GM23338 (cell line): ENCODE results near the gene SLC2A8. TPM values are rescaled to one million over a fixed set of nuclear protein-coding genes. Genes with fewer than 3 reads are reported as not detected.

Experiments used
- ATAC-seq: fragments of 200-7000 bp; cut with Tn5 transposase; 3 replicates; pipeline ENCODE4 v1.9.1; 2020
- DNase-seq: peaks from one replicate; pipeline ENCODE4 v3.0.0-alpha.2; 2015; ENCODE audit warnings: low spot score
- H2AFZ ChIP-seq: fragments of 200-600 bp; sonication (generic); 2 replicates; pipeline ENCODE4 v1.8.0; 2016; ENCODE audit warnings: antibody characterized with exemption, mild to moderate bottlenecking, moderate library complexity
- H3F3A ChIP-seq: fragments of 200-600 bp; sonication (generic); replicated peaks from 2 replicates; pipeline ENCODE4 v1.8.0; 2017; ENCODE audit warnings: antibody characterized with exemption, mixed run types, low read depth
- H3K27ac ChIP-seq: fragments of 200-600 bp; sonication (generic); 2 replicates; pipeline ENCODE4 v1.6.1; 2016; ENCODE audit warnings: low read depth
- H3K27me3 ChIP-seq: fragments of 200-600 bp; sonication (generic); 2 replicates; pipeline ENCODE4 v1.8.0; 2016; ENCODE audit warnings: mild to moderate bottlenecking, mixed run types, moderate library complexity; ENCODE audit not compliant: insufficient read depth
- H3K36me3 ChIP-seq: fragments of 200-600 bp; sonication (generic); 2 replicates; pipeline ENCODE4 v1.8.0; 2016; ENCODE audit warnings: mild to moderate bottlenecking; ENCODE audit not compliant: insufficient read depth
- H3K4me1 ChIP-seq: fragments of 200-600 bp; sonication (generic); 2 replicates; pipeline ENCODE4 v1.8.0; 2016; ENCODE audit warnings: mild to moderate bottlenecking, moderate library complexity; ENCODE audit not compliant: insufficient read depth
- H3K4me2 ChIP-seq: fragments of 200-600 bp; sonication (generic); 2 replicates; pipeline ENCODE4 v1.7.1; 2017; ENCODE audit warnings: mixed run types
- H3K4me3 ChIP-seq: fragments of 200-600 bp; sonication (generic); 2 replicates; pipeline ENCODE4 v1.6.1; 2016; ENCODE audit warnings: mixed run types
- H3K79me2 ChIP-seq: fragments of 200-600 bp; sonication (generic); replicated peaks from 2 replicates; pipeline ENCODE4 v1.8.0; 2017; ENCODE audit warnings: mild to moderate bottlenecking; ENCODE audit not compliant: insufficient read depth
- H3K9me2 ChIP-seq: fragments of 200-600 bp; sonication (generic); 2 replicates; pipeline ENCODE4 v1.8.0; 2017; ENCODE audit not compliant: insufficient read depth
- H4K20me1 ChIP-seq: fragments of 200-600 bp; sonication (generic); replicated peaks from 2 replicates; pipeline ENCODE4 v1.8.0; 2017; ENCODE audit warnings: mild to moderate bottlenecking; ENCODE audit not compliant: insufficient read depth
- H3K27ac Mint-ChIP-seq: 2 replicates; pipeline ENCODE4 v1.8.0; 2020; ENCODE audit warnings: inconsistent platforms, mild to moderate bottlenecking, moderate library complexity, mixed read lengths
- H3K27me3 Mint-ChIP-seq: 3 replicates; pipeline ENCODE4 v1.8.0; 2022; ENCODE audit warnings: low read depth, mild to moderate bottlenecking, moderate library complexity, mixed read lengths, inconsistent platforms; ENCODE audit not compliant: insufficient read depth, poor library complexity
- H3K36me3 Mint-ChIP-seq: 3 replicates; pipeline ENCODE4 v1.8.0; 2021; ENCODE audit warnings: low read depth, mild to moderate bottlenecking, inconsistent platforms, moderate library complexity, mixed read lengths
- H3K4me1 Mint-ChIP-seq: 3 replicates; pipeline ENCODE4 v1.8.0; 2020; ENCODE audit warnings: mild to moderate bottlenecking, inconsistent platforms, mixed read lengths
- H3K4me3 Mint-ChIP-seq: 3 replicates; pipeline ENCODE4 v1.8.0; 2021; ENCODE audit warnings: moderate library complexity, mild to moderate bottlenecking, inconsistent platforms, mixed read lengths
- H3K9me3 Mint-ChIP-seq: 3 replicates; pipeline ENCODE4 v1.8.0; 2020; ENCODE audit warnings: moderate library complexity, mild to moderate bottlenecking, inconsistent platforms, mixed read lengths
- CREB1 ChIP-seq: fragments of 250-450 bp; sonication (Bioruptor Pico); IDR thresholded peaks from 2 replicates; pipeline ENCODE4 v1.5.0; 2020; ENCODE audit warnings: low read depth, mild to moderate bottlenecking, moderate library complexity
- CTCF ChIP-seq, 2 experiments: fragments of 200-600 bp in 1 of 2; sonication (generic) in 1 of 2; conservative IDR thresholded peaks; 2 replicates each; pipeline versions ENCODE4 v1.5.1 to v1.6.1; 2016 to 2017; ENCODE audit warnings: antibody characterized with exemption in 2 of 2, low read depth in 2 of 2, mild to moderate bottlenecking in 2 of 2, moderate library complexity in 1 of 2
- ETS1 ChIP-seq: IDR thresholded peaks from 2 replicates; pipeline ENCODE4 v1.6.1; 2016; ENCODE audit warnings: antibody characterized with exemption
- EZH2 ChIP-seq: fragments of 200-600 bp; sonication (generic); IDR thresholded peaks from one replicate; pipeline ENCODE4 v1.8.0; 2017; ENCODE audit warnings: antibody characterized with exemption, mild to moderate bottlenecking, low read depth; ENCODE audit not compliant: unreplicated experiment
- EZH2phosphoT487 ChIP-seq: fragments of 200-600 bp; sonication (generic); IDR thresholded peaks from one replicate; pipeline ENCODE4 v1.8.1; 2018; ENCODE audit warnings: antibody characterized with exemption; ENCODE audit not compliant: unreplicated experiment
- NANOG ChIP-seq: IDR thresholded peaks from 2 replicates; pipeline ENCODE4 v1.6.1; 2016; ENCODE audit warnings: antibody characterized with exemption, borderline replicate concordance
- REST ChIP-seq: IDR thresholded peaks from one replicate; pipeline ENCODE4 v1.6.1; 2018; ENCODE audit warnings: antibody characterized with exemption; ENCODE audit not compliant: unreplicated experiment
- STAT1 ChIP-seq: IDR thresholded peaks from one replicate; pipeline ENCODE4 v1.6.1; 2016; ENCODE audit warnings: antibody characterized with exemption; ENCODE audit not compliant: unreplicated experiment
- ZNF114 ChIP-seq: fragments of 250-450 bp; sonication (Bioruptor Pico); IDR thresholded peaks from 2 replicates; pipeline ENCODE4 v1.5.0; 2020; ENCODE audit warnings: mild to moderate bottlenecking, moderate library complexity
- ZNF331 ChIP-seq: fragments of 250-450 bp; sonication (Bioruptor Pico); IDR thresholded peaks from 2 replicates; pipeline ENCODE4 v1.5.0; 2020; ENCODE audit warnings: low read depth, mild to moderate bottlenecking, moderate library complexity
- polyA plus RNA-seq: library from polyadenylated mRNA; unstranded; fragments of >200 nt; fragmentation: Nextera tagmentation; extraction: Ambion mirVana; gene quantifications from 2 replicates; pipeline ENCODE4 v1.2.1, GENCODE V29; 2016
- total RNA-seq: library from RNA; depleted of rRNA; stranded (reverse); fragments of >200 nt; shearing (Covaris generic); gene quantifications from 2 replicates; pipeline ENCODE4 v1.2.3, GENCODE V29; 2014

Gene SLC2A8
- total and polyA plus RNA-seq, 2 experiments from 2014 or later = 16.3 to 34.1 TPM

GRCh38 chr9:127386249-127386648 is 10.7 kb upstream of the SLC2A8 start:
- Histone ChIP-seq H3K9me2 (no peaks in the 10 kb centered on the region), H3K4me2 (no peak overlapping the region), H4K20me1 (no peaks in the 10 kb centered on the region; the same call in 1 of the 2 replicates), H3K79me2 (no peaks in the 10 kb centered on the region), H3K4me1 (no peaks in the 10 kb centered on the region; the same call in 1 of the 2 replicates), H3K27ac (no peak overlapping the region), H3F3A (0 out of 2 replicates have a peak, but pooled peaks cover 2% of the 10 kb centered on the region), H3K27me3 (no peaks in the 10 kb centered on the region), H3K4me3 (no peak overlapping the region), H2AFZ (no peak overlapping the region), H3K36me3 (no peaks in the 10 kb centered on the region)
- ATAC-seq (no peak), DNase-seq (no peak)
- Mint-ChIP-seq H3K36me3 (no peaks in the 10 kb centered on the region), H3K27ac (no peak overlapping the region), H3K4me1 (peaks cover 11% of the 10 kb centered on the region), H3K4me3 (no peak overlapping the region), H3K27me3 (peaks cover 8% of the 10 kb centered on the region), H3K9me3 (no peaks in the 10 kb centered on the region; the same call in 2 of the 3 replicates)
- TF ChIP-seq ZNF114 (CRISPR knock-in tag) = no peak

- Histone ChIP-seq H3K4me1 (no peaks in the 10 kb centered on the region; the same call in 1 of the 2 replicates), H3K27me3 (no peaks in the 10 kb centered on the region), H3K4me3 (no peak overlapping the region), H3K79me2 (no peaks in the 10 kb centered on the region), H3K4me2 (no peak overlapping the region), H2AFZ (no peak overlapping the region), H3K27ac (no peak overlapping the region), H3K36me3 (no peaks in the 10 kb centered on the region), H3K9me2 (no peaks in the 10 kb centered on the region), H4K20me1 (no peaks in the 10 kb centered on the region; the same call in 1 of the 2 replicates), H3F3A (0 out of 2 replicates have a peak, but pooled peaks cover 2% of the 10 kb centered on the region)
- Mint-ChIP-seq H3K4me1 (peaks cover 11% of the 10 kb centered on the region), H3K36me3 (no peaks in the 10 kb centered on the region), H3K4me3 (no peak overlapping the region), H3K27me3 (peaks cover 6% of the 10 kb centered on the region), H3K27ac (no peak overlapping the region), H3K9me3 (no peaks in the 10 kb centered on the region; the same call in 2 of the 3 replicates)
- TF ChIP-seq ZNF114 (CRISPR knock-in tag) (no peak), EZH2 (no peak), CTCF (conservative IDR thresholded peaks at IDR 0.05; ENCODE audit: low read depth in 2 of 2) (no peak), NANOG (no peak), CREB1 (CRISPR knock-in tag) (no peak), ETS1 (no peak), EZH2phosphoT487 (no peak), ZNF331 (CRISPR knock-in tag) (no peak), REST (no peak), STAT1 (no peak)
- ATAC-seq = no peak
- no peak for DNase-seq
Measured at GRCh38 chr9:127386981-127387380, 10.0 kb upstream of the SLC2A8 start.
